T-helper 1 cell treated with Interleukin-12 subunit alpha and Interleukin-12 subunit beta and Interleukin-4 antibody, amounts not matched to agents 30 ng/mL and 1 ng/mL, for 36 hours (primary cell): Measurements from ENCODE around the gene CTNND1. TPM values are rescaled to one million over a fixed set of nuclear protein-coding genes. Genes with fewer than 3 reads are reported as not detected.

Experiments used
- intact Hi-C: fragments of 100-400 bp; cut with micrococcal nuclease; formaldehyde crosslinking; loops from one replicate; pipeline ENCODE4 v1.15.1; 2024
- total RNA-seq: library from RNA; stranded (reverse); gene quantifications from 2 replicates; pipeline ENCODE4 v1.2.3, GENCODE V29; 2022

The CTNND1 gene
- total RNA-seq, 1 donor from 2014 or later: 10.1 TPM

DNA sequence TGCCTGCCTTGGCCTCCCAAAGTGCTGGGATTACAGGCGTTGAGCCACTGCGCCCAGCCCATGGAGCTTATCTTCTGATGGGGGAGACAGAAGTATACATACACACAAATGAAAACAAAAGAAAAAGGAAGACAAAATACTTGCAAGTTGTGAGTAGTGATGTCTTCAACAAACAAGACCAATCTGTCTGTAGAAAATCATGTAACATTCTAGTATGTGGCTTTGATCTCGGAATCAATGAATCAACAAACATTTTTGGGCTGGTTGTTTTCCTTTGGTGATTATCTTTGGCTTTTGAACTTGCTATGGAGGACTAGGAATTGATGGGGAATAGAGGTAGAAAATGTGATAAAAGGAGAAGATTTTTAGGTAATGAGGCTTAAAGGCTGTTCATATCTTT is 3.4 kb upstream of the CTNND1 start:
- intact Hi-C loops: no loop called here

DNA sequence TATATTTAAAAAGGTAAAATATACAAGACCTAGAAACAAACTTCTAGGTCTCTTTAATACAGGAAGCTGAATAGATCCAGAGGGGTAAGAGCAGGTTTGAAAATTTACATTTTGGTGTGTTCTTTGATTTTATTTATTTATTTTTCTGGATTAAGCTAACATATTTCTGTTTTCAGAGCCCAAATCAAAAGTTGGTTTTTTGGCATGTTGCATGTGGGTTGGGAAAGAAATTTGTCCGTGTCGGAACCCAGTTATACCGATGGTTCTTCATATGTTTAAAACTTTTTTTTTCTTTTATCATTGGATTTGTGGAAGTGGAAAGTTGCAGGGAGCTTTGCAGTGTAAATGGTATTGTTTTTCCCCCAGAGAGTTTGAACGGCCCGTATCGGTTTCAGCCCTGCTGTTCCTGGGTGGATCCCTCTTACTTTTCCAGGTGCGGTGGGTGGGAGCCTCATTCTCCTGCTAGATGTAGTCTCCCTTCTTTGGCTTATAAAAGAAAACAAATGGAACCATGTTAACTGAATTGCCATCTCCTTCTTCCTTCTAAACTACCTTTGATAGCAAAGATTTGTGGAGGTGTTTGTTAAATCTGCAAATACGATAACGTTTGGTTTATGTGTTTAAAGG is 746 bp downstream of the CTNND1 start:
- intact Hi-C loops: no loop called here

DNA sequence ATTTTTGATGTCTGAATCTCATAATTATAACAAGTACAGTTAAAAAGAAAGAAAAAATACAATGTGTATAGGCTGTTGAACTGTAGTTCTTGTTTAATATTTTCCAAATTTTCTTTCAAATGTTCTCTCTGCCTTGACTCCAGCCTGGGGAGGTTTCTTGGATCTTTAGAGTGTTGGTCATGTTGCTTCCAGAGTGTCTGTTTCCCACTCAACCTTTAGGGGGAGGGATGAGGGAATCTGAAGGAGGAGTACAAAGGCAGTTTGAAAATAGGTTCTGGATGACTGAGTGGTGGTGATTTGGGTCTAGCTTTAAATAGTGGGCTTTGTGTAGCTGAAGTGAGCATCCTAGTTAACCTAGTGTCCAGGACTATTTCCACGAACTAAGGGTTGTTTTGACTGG is 2.0 kb downstream of the CTNND1 start:
- intact Hi-C loops: no loop called here

DNA sequence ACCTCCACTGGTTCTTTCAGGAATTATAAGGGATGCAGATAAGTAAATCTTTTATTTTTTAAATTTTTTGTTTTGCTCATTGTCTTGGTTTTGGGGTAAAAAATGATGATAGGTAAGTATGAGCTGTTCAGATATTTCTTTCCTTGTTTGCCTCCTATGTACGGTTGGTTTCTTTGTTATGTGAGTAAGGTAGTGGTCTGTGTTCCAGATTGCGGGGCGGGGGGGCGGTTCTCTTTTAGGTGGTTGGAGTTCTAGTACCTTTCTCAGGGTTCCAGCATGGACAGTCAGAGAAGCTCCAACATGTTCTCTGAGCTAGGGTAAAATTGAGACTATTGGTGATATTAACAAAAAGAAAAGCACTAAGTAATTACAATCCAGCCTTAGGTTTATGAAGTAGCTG is 2.4 kb downstream of the CTNND1 start:
- intact Hi-C loops: no loop called here

DNA sequence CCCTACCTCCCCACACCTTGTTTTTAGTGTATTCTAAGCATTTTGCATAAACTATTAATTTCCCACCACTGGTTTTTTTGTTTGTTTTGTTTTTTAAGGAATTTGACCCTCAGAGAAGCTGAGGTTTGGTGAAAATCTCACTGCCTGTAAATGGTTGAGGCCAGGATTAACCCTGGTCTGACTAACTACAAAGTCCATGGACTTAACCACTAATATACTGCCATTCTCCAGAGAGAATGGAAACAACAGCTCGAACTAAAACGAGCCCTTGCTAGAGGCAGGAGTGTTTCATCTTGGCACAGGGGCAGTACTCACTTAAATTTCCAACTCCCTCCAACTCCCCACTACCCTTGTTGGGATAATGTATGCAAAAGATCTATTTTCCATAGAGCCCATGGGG is 3.0 kb downstream of the CTNND1 start:
- intact Hi-C loops: no loop called here

DNA sequence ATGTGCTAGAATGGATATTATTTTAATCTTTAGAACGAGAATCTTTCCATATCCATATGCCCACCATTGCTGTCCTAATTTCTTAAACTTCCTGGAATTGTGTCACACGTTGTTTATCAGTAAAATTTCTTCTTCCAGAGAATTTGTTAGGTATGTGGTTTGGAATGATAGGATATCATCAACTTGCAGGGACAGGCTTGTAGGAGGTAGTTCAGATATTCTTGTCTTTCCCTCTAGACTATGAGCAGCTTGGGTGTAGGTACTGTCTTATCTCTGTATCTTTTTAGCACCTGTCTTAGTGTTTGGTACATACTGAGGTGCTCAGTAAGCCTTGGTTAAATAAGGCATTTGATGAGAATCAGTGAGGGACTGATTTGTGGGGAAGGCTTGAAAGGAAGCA is 3.4 kb downstream of the CTNND1 start:
- intact Hi-C loops: no loop called here

DNA sequence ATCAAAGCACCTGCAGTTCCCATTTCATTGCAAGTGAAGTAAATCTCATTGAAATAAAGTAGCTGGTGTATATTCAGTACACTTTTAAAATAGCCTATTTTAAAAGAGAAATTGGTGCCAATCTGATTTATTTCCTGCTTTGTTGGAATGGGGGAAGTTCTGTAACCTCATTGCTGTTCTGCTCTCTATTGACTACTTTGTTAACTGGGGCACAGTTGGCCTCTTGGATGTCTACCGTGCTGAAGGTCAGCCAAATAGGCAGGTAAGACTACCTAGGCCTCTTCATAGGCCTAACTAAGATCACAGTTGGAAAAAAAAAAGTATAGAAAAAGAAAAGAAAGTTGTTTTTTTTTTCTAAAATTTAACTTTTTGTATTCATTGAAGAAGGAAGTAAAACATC is 9.2 kb downstream of the CTNND1 start:
- intact Hi-C loops: no loop called here

DNA sequence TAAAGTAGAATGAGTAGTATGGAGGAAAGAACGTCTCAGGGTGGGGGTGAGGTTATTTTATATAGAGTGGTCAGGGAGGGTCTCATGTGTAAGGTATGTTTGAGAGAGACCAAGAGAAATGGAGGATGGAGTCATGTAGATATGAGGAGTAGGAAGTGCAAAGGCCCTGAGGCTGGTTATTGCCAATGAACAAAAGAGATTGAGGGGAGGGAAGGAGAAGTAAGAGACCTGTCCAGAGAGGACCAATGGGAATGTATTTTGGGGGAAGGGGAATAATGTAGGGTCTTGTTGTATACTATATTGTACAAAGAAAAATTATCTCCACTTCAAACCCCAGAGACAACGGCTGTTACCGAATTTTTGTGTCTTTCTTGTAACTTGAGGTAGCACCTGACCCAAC is 9.8 kb downstream of the CTNND1 start:
- intact Hi-C loops: no loop called here

DNA sequence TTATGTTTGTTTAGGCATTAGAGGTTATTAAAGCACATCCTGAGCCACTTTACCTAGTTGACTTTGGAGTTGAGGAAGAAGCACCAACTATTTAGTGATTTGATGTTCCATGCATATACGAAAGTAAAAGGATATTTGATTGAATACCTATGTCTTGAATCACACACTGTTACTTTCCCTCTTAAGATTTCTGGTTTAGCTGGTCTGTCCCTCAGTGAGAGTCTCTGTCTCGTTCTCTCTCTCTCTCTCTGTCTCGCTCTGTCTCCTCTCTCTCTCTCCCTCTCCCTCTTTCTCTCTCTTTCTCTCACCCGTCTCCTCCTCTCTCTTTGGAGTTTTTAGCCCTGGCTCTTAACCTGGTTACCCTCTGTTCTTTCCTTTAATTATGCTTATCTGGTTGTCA is 11.0 kb downstream of the CTNND1 start:
- intact Hi-C loops: no loop called here

DNA sequence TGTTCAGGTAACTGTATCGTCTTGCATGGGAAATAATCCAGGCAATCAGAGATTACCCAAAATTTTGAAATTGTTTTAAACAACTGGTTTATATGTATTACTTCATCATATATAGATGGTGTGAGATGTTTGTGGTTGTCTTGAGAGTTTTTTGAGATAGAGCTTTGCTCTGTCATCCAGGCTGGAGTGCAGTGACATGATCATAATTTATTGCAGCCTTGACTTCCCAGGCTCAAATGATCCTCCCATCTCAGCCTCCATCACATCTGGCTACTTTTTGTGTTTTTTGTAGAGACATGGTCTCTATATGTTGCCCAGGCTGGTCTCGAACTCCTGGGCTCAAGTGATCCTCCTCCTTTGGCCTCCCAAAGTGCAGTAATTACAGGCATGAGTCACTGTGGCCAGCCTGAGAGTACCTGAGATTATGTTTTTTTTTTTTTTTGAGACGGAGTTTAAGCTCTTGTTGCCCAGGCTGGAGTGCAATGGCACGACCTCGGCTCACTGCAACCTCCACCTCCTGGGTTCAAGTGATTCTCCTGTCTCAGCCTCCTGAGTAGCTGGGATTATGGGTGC is 11.5 kb downstream of the CTNND1 start:
- intact Hi-C loops: no loop called here

DNA sequence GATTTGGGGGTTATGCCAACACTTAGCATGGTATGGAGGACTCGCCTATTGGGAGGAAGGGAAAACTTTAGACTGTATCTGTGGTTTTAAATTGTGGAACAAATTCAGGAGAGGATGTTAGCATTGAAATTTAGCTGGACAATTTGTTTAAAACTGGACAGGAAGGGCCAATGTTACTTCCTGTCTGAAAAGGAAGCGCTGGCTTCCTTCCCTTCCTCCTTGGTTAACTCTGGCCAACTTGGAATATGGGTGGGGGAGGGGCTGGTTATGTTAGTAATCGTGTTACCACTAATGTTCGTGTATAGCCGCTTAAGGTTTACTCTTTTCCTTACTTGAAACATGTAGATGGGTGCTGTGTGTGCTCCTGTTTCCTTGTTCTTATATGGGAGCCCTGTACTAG is 13.9 kb downstream of the CTNND1 start:
- intact Hi-C loops: no loop called here

DNA sequence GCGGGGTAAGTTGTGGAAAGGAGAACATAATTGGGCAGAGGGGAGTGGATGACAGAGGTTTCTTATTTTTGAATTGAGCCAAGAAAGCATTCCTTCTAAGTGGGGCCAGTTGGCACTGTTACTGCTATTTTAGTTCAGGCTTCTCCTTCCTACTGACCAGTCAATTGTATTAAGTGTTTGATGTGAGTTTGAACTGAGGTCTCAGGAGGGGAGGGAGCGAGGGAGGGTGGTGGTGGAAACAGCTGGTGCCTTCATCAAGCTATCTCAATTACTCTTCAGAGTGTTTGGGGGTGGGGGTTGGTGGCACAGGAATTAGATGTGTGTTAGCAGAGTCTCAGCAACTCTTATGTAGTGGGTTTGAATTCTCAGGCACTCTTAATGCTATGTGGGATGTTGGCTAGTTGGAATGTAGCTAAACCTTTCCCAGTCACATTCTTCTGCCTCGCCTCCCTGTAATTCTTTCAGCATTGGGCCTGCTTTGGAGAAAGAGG is 14.5 kb downstream of the CTNND1 start:
- intact Hi-C loops: no loop called here

DNA sequence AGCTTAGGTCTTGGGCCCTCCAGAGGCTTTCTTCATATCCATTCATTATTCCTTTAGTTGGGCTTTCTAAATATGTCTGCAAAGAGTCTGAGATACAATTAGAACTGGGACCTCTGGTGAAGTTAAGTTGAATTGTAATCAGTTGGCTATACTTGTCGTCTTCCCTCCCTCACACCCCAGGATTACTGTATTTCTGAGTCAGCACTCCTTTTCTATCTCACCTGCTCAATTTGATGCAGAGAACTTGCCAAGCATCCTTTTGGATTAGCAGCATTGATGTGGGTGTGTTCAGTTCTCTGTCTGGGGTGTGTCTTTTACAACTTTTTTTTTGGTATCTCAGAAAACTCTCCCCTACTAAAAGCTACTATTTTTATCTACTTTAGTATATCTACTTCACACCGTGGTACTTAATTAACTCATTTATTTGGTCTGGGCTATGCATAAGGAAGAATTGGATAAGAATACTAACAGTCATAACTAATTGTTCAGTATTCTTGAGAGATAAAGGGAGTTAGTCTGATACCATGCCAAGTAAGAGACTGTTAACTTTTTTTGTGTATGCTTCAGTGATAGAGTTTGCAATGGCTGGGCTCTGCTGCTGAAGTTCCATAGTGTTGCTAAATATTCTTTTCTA is 15.1 kb downstream of the CTNND1 start:
- intact Hi-C loops: no loop called here

DNA sequence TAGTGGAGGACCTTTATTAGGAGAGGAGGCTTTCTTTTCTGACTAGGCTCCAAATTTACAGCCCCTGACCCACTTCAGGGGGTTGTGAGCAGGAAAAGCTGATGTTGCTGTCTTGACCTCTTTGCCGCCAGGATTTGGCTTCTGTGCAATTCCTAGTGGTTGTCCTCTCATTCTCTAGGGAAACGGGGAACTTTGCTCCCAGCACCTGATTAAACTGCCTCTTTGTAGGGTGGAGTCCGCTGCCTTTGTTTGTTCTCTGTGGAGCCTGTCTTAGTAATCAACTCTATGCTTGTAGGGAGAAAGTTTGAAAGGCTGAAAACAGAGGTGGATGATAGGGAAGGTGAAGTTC is 16.3 kb downstream of the CTNND1 start:
- intact Hi-C loops: no loop called here

DNA sequence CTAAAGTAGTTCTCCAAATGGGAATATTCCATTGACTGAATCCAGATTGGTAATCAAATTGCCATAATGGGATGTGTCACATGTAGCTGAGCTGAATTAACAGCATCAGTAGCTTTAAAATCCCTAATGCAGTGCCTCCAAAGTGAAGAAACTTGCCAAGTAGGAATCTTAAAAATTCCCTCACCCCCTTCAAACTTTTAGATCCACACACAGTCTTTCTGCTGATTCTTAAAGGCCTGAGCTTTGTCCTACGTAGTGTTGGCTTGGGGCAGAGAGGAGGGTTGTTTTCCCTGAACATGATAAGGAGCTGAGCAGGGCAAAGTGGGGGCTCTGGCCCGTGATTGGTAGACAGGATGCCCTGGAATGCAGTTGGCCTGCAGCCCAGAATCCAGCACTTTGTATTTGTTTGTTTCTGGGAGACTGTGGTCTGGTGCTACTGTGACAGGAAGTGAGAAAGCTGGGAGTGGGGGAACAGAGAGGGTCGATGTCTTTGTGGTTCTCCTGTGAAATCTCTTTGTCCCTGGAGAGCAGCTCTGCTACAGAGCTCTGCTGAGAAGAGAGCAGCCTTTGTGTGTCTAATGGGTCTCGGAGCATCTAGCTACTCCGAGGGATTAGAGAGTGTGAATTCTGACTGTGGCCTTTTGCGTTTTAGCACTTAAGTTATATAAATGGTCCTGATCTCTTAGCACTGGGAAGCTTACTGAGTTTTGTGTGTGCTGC is 16.9 kb downstream of the CTNND1 start:
- intact Hi-C loops: no loop called here

DNA sequence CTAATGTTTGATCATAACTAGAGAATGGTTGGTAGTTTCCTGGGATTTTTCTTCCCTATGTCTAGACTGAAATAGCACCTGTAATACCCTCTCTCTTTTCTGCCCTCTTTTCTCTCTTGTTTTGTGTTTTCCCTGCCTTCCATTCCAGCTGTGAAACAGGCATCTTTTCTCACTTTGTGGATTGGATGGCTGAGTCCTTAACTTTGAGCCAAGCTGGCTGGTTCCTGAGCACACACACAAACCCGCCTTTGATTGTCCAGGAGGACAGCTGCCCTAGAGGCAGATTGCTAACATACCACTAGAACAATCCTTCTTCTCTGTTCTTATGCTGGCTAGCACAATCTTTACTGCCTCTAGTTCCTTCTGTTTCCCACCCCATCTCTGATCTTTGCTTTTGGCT is 17.7 kb downstream of the CTNND1 start:
- intact Hi-C loops: no loop called here

DNA sequence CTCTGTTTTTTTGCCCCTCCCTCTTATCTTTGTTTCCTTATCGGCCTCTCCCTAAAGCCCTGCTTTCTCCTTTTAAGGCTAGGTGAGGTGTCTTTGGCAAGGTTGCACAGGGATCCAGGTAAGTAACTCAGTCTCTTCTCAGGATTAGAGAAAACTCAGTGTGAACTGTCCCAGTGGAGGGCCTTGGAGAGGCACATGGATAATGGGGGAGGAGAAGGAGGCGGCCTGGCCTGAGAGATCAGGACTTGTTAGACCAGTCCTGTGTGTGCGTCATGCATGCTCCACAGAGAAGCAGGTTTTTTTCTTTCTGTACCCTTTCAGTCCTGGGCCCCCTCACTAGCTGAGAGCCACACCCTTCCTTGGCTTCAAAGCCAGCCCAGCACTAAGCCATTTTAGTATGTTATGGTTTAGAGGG is 19.9 kb downstream of the CTNND1 start:
- intact Hi-C loops: no loop called here

DNA sequence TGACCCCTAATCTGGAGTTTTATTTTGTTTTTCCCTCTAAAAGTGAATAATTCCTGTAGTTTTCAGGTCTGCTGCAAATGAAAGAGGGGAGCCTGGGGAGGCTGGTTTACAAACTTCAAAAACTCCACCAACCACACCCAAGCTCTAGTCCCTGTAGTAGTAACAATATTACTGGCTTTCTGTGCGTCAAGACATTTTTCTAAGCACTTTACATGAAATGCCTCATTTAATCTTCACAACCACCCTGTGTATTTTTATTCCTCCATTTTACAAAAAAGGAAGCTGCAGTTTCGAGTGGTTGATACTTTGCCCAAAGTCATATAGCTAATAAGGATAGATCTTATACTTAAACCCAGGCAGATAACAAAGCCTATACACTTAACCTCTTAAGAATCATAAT is 23.5 kb downstream of the CTNND1 start:
- intact Hi-C loops: no loop called here

DNA sequence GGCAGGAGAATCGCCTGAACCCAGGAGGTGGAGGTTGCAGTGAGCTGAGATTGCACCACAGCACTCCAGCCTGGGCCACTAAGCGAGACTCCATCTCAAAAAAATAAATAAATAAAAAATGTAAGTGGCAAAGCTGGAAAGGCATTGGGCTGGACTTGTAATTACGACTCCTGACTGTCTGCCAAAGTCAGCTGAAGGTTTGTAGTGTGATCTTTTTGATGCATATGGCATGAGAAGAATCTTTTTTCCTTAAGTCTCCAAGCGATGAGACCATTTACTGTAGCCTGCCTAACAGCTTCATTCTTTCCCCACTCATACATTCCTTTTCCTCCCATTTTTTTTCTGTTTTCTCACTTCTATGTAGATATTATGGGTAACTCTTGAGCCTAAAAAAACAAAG is 24.8 kb downstream of the CTNND1 start:
- intact Hi-C loops: no loop called here

DNA sequence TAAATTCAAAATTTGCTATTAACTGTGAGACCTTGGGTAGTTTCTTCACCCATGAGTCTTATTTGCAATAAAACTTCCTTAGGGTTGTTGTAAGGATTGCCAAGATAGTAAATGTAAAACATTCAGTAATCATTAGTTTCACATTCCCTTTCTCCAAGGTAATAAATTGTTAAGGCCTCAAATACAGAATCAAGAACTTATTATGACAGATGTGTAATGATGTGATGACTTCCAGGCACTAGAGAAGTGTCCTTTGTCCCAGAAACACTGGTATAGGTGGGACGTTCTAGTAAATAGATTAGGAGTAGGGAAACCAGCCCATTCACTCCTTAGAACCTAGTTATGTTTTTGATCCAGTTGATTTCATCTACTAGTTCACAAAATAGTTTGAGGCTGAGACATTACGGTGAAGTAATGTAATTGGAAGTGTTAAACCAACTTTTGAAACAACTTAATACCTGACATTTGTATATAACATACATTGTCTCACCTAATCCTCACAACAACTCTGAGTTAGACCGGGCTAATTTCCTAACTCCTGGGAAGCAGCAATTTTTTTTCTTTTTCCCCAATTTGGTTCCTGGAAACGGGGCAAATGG is 25.5 kb downstream of the CTNND1 start:
- intact Hi-C loops: no loop called here

DNA sequence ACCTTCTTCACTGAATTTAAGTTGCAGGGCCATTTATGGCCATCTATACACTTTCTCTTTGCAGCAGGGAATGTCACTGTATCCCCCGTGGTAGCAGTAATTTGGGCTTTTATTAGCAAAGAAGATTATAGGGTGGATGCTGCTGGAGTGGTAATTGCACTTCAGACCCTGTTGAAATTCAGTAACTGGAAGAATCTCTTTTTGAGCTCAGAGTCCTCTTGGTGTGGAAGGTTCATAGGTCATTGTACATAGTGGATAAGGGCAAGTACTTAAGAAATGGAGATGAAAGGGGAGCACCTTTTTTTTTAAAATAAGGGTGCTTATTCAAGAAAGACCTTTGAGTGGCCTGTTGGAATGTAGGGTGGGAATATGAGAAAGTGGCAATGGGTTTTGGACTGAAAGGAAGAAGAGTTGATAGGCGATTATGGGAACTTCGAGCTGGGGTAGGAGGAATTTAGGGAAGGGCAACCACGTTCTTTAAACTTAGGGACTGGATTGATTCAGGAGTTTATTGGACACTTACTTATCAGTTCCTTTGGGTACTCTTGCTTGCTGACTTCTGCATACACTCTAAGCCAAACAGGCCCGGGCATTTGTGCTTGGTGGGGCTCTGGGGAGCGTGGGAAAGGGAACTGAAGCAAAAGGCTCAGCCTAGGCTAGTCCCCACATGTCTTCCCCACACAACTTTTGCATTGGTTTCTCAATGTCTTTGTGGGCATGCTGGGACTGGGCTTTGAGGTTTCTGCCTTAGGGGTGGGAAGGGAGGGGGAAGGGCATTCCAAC is 26.5 kb downstream of the CTNND1 start:
- intact Hi-C loops: no loop called here
